ENCODE results near the gene MRPL17.

GRCh38 chr11:6663794-6664469, 19.2 kb downstream of the MRPL17 start:
- TF ChIP-seq CTCF (IDR thresholded peaks at IDR 0.05; ENCODE audit: poor library complexity) (no peak), EZH2phosphoT487 (IDR thresholded peaks at IDR 0.05; ENCODE audit: low read depth, severe bottlenecking, unreplicated experiment) (no peak), EZH2 (IDR thresholded peaks at IDR 0.05; ENCODE audit: borderline replicate concordance) (no peak)

All from hepatocyte (in vitro differentiated cells).